Ectodermal cell (in vitro differentiated cells): ENCODE measurements around the gene UNKL.

Experiments used
- H3K27ac ChIP-seq: 2 replicates; pipeline ENCODE4 v1.7.0; 2013; ENCODE audit warnings: mild to moderate bottlenecking, low read depth, low read length; ENCODE audit not compliant: insufficient read depth, poor library complexity, severe bottlenecking
- H3K27me3 ChIP-seq: 2 replicates; pipeline ENCODE4 v1.7.0; 2013; ENCODE audit warnings: mild to moderate bottlenecking, low read length; ENCODE audit not compliant: insufficient read depth, control insufficient read depth, poor library complexity, severe bottlenecking
- H3K36me3 ChIP-seq: one replicate; pipeline ENCODE4 v1.7.0; 2013; ENCODE audit warnings: low read length; ENCODE audit not compliant: control insufficient read depth, insufficient read depth
- H3K4me1 ChIP-seq: one replicate; pipeline ENCODE4 v1.7.0; 2013; ENCODE audit warnings: low read length; ENCODE audit not compliant: control insufficient read depth, insufficient read depth
- H3K4me3 ChIP-seq: 2 replicates; pipeline ENCODE4 v1.7.0; 2013; ENCODE audit warnings: low read depth, low read length, control low read depth; ENCODE audit not compliant: insufficient read depth
- H3K9me3 ChIP-seq: 2 replicates; pipeline ENCODE4 v1.7.0; 2013; ENCODE audit warnings: mild to moderate bottlenecking, low read length, moderate library complexity; ENCODE audit not compliant: control insufficient read depth
- WGBS, 2 experiments: methylation state at CpG; one replicate each; pipeline ENCODE4 v1.1.7; 2013; ENCODE audit warnings: missing lambda C conversion rate in 2 of 2; 5-methylcytosine and 5-hydroxymethylcytosine counted together

The UNKL gene

DNA sequence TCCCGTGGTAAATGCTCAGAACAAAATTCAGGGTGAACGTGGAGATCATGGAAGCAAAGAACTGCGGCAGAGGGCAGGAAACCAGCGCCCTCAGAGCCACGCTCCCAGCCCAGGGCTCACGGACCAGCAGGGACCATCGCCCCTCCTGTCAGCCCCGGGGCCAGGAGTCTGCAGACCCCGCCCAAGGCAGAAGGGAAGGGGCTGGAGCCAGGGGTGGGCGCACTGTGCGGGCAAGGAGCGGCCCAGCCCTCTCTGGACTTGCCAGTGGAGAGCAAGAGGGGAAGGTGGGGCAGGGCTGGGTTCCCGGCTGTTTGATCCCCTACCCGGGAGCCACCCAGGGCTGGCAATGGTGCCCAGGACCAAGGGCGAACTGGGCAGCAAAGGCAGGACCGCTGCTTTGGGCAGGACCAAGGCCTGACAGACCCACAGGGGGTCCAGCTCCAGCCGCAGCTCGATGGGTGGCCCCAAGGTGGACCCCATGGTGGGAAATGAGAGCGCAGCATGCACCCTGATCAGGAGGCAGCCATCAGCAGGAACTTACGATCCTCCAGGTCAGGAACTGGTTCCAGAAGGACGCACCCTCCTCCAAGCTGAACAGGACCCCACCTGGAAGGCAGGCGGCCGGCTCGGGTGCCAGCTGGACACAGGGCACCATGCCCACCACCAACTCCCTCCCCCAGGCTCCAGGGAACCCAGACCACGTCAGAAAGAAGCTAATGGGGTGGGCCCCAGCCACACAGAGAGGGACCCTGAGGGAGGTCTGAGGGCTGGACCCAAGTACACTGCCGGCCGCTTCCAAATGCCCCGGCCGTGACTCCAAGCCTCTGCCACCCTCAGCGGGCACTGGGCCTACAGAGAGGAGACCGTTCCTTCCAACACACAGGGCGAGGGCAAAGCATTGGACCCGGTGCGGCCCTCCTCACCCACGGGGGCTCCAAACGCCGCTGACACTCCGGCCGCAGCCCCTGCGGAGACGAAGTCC lies 41.0 kb upstream of the UNKL start:
- 90 to 91% methylated on average over 41 of the region's 41 CpGs for WGBS, 2 experiments

DNA sequence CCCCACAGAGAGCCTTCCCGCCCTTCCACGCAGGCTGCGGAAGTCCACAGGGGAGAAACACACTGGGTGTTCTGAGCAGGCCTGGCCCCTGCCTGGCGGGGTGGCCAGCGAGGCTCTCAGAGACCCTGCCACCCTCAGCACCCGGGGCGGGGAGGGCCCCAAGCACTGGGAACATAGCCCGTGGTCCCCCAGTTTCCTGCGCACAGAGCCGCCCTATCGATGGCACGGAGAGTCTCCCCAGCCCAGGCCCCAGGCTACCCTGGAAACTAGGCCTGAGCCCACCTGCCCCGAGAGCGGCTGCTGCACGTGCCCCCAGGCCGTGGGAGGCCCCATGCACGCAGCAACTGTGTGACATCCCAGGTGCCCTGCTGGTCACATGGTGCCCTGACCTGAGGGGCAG lies 40.1 kb upstream of the UNKL start:
- no peaks in the 10 kb centered on the region for H3K4me1 ChIP-seq
- no peaks in the 10 kb centered on the region for H3K27me3 ChIP-seq
- H3K9me3 ChIP-seq = no peaks in the 10 kb centered on the region
- 93 to 94% methylated on average over 17 of the region's 17 CpGs for WGBS, 2 experiments
- no peak overlapping the region for H3K27ac ChIP-seq
- peaks cover 16% of the 10 kb centered on the region for H3K36me3 ChIP-seq
- H3K4me3 ChIP-seq = no peak overlapping the region

More for the DNA sequence above, 41.0 kb upstream of the UNKL start:
- H3K9me3 ChIP-seq = no peaks in the 10 kb centered on the region
- no peak overlapping the region for H3K4me3 ChIP-seq
- H3K4me1 ChIP-seq = no peaks in the 10 kb centered on the region
- H3K27ac ChIP-seq = no peak overlapping the region
- no peaks in the 10 kb centered on the region for H3K27me3 ChIP-seq
- peaks cover 14% of the 10 kb centered on the region for H3K36me3 ChIP-seq

DNA sequence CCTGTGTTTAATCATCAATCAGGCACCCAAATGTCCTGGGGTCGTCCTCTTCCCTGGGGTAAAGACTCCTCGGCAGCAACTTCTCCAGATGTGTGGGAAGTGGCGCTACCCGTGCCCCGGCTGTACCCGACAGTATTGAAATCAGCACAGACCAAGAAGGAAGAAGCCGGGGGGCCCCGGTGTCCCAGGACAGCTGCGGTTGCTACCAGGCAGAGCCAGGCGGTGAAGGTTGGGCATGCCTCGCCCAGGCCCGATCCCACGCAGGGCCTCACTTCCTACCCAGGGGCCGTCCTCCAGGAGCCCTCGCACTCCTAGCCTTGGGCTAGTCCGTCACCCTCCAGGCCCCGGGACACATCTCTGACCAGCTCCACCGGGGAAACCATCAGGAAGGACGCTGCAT lies 38.8 kb upstream of the UNKL start:
- Histone ChIP-seq H3K9me3 (no peaks in the 10 kb centered on the region), H3K36me3 (peaks cover 16% of the 10 kb centered on the region), H3K27ac (no peak overlapping the region), H3K27me3 (no peaks in the 10 kb centered on the region), H3K4me1 (no peaks in the 10 kb centered on the region), H3K4me3 (no peak overlapping the region)
- WGBS, 2 experiments = 94 to 96% methylated on average over 19 of the region's 19 CpGs

DNA sequence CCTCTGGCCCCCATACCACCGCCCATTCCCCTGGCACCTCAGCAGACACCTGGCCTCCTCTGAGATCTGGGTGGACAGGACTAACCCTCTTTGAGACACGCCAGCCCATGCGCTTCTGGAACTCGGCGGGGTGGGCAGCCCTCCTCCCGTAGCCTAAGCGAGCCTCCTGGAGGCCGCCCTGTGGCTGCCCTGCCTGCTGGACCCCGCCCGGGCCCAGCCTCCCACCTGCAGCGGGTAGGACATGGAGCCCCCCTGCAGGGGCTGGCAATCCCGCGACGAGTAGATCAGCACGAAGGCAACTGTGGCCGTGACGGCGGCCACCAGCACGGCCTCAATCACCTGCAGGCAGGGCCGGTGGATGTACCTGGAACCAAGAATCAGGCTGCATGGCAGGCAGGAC lies 38.0 kb upstream of the UNKL start:
- Histone ChIP-seq H3K4me3 (no peak overlapping the region), H3K9me3 (no peaks in the 10 kb centered on the region), H3K27ac (no peak overlapping the region), H3K27me3 (no peaks in the 10 kb centered on the region), H3K4me1 (no peaks in the 10 kb centered on the region), H3K36me3 (peaks cover 16% of the 10 kb centered on the region)
- 94% methylated on average over 20 of the region's 20 CpGs for WGBS, 2 experiments

DNA sequence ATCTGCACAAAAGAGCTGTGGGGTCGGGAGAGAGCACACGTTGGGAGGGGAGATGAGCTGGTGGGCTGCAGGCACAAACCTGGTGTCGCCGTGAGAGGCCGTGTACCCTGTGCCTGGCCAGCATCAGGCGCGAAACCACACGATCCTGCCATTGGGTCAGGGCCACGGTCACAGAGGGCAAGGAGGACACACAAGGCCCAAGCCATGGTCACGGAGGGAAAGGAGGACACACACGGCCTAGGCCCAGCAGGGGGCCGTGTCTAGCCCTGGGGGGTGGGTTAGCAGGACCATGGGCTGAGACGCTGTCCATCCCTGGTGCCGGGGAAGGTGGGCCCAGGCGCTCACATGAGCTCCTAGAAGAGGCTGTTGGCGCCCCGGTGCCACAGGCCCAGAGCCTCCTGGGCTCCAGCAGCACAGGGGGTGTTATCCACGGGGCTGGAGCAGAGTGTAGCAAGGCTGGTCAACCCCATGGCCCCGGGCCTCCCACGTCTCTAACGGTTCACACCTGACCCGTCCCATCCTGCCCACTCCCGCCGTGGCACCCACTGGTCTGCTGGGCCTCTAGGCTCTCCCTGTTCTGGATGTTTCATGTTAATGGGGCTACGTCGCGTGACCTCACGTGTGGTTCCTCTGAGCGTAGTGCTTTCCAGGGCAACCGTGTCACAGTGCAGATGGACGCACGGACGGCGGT lies 37.3 kb upstream of the UNKL start:
- no peaks in the 10 kb centered on the region for H3K4me1 ChIP-seq
- H3K27me3 ChIP-seq = no peaks in the 10 kb centered on the region
- WGBS, 2 experiments = 94 to 96% methylated on average over 34 of the region's 34 CpGs
- H3K9me3 ChIP-seq = no peaks in the 10 kb centered on the region
- H3K4me3 ChIP-seq = no peak overlapping the region
- H3K27ac ChIP-seq = no peak overlapping the region
- peaks cover 16% of the 10 kb centered on the region for H3K36me3 ChIP-seq

DNA sequence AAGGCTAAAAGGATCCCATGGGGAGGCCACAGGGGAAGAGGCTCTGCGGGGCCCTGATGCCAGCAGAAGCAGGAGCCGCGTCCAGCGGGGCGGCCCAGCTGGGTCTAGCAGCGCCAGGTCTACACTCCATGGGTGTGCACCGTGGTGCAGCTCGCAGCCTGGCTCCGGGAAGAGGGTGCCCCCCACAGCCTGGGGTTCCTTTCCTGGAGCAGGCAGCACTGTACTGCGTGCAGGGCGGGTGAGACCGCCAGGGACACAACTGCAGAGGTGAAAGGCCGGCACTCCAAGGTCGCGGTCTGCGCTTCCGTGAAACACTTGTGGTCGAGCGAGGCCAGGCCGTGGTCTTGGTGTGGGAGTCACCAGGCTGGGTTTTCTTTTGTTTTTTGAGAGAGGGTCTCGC lies 36.3 kb upstream of the UNKL start:
- no peaks in the 10 kb centered on the region for H3K27me3 ChIP-seq
- H3K36me3 ChIP-seq = peaks cover 16% of the 10 kb centered on the region
- H3K27ac ChIP-seq = no peak overlapping the region
- 94 to 97% methylated on average over 21 of the region's 21 CpGs for WGBS, 2 experiments
- no peaks in the 10 kb centered on the region for H3K9me3 ChIP-seq
- no peak overlapping the region for H3K4me3 ChIP-seq
- no peaks in the 10 kb centered on the region for H3K4me1 ChIP-seq

DNA sequence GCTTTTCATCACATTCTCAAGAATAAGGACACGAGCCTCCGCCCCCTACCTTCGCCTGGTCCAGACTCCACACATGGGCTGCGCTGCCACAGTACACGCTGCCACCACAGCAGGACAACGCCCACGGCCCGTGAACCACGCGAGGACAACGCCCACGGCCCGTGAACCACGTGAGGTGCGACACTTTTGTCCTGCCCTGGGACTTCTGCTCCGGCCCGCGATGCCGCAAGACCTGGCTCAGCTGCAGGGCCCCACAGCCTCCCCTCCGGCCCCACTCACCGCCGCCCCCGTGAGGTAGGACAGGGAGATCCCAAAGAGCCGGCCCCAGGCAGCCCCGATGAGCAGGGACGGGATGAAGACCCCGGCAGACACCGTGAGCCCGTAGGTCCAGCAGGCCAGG lies 35.7 kb upstream of the UNKL start:
- Histone ChIP-seq H3K36me3 (peaks cover 12% of the 10 kb centered on the region), H3K27ac (no peak overlapping the region)
- WGBS, 2 experiments = 92 to 93% methylated on average over 29 of the region's 29 CpGs

DNA sequence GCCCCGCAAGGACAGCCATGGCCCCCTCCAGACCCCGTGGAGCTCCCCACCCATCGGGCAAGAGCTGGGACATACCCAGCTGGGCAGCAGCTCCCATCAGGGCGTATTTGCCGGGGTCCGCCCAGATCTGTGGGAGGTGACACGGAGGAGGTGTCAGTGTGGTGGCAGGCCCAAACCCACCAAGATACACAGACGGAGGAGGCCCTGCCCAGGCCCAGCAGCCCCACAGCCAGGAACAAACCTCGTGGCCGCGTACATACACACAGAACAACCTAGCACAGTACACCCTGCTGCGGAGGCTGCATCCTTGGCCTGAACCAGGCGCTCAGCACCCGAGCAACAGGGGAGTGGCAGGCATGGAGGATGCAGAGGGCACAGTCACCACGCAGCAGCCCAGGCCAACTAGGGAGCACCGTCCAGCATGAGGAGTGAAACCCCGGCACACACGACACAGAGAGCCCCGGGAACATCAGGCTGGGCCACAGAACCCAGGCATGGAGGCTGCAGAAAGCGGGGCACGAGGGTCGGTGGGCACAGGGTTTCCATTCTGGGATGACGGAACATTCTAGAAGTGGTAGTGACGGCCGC lies 34.8 kb upstream of the UNKL start:
- no peak overlapping the region for H3K4me3 ChIP-seq
- 95% methylated on average over 25 of the region's 25 CpGs for WGBS, 2 experiments
- no peak overlapping the region for H3K27ac ChIP-seq
- H3K36me3 ChIP-seq = peaks cover 10% of the 10 kb centered on the region
- no peaks in the 10 kb centered on the region for H3K27me3 ChIP-seq
- H3K9me3 ChIP-seq = no peaks in the 10 kb centered on the region
- no peaks in the 10 kb centered on the region for H3K4me1 ChIP-seq

More for the DNA sequence above, 35.7 kb upstream of the UNKL start:
- Histone ChIP-seq H3K27me3 (no peaks in the 10 kb centered on the region), H3K9me3 (no peaks in the 10 kb centered on the region), H3K4me3 (no peak overlapping the region), H3K4me1 (no peaks in the 10 kb centered on the region)

DNA sequence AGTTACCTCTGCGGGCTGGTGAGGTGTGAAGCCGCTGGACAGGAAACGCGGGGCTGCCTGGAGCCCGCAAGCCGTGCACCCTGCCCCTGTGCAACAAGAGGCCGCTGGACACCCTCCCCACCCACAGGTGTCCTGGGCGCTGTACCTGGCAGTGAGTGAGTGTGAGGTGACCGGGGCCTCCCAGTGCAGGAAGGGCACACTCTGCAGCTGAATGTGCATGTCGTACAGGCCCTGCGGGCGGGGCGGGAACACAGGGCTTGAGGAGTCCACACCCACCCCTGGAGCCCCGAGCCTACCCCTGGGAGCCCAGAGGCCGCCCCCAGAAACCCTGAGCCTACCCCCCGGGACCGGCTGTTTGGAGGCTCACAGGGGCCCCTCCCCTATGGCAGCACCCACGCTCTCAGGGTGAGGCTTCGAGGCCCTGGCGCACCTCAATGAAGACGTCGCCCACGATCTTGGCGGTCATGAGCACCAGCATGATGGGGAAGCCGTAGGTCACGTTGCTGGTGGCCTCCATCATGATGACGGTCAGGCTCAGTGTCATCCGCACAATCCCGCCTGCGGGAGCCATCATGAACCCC lies 34.1 kb upstream of the UNKL start:
- WGBS, 2 experiments = 92 to 93% methylated on average over 30 of the region's 30 CpGs
- Histone ChIP-seq H3K27me3 (no peaks in the 10 kb centered on the region), H3K4me1 (no peaks in the 10 kb centered on the region), H3K27ac (no peak overlapping the region), H3K9me3 (no peaks in the 10 kb centered on the region), H3K4me3 (no peak overlapping the region), H3K36me3 (peaks cover 10% of the 10 kb centered on the region)

DNA sequence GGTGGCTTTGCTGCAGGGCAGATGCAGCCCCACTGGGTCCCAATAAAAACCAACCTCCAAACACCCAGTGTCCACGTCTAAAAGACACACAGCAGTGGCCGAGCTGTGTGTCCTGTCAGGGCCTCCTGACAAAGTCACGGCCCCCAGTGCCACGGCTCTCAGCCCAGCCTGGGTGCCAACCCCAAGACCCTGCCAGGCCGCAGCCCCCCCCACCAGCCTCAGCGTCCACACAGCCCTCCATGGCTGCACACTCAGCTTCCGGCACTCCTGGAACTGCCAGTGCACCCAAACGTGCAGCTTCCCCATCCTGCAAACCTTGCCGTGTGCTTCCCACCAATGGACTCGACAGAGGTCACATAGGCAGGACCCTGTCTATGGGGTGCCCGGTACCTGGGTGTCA lies 33.5 kb upstream of the UNKL start:
- WGBS, 2 experiments = 93 to 96% methylated on average over 11 of the region's 11 CpGs
- Histone ChIP-seq H3K36me3 (peaks cover 10% of the 10 kb centered on the region), H3K27ac (no peak overlapping the region), H3K4me1 (no peaks in the 10 kb centered on the region), H3K9me3 (no peaks in the 10 kb centered on the region), H3K4me3 (no peak overlapping the region), H3K27me3 (no peaks in the 10 kb centered on the region)
